Central memory CD8-positive, alpha-beta T cell (primary cell): ENCODE data around the gene LGI4.

Experiments
- ATAC-seq: fragments of 150-1000 bp; cut with Tn5 transposase; replicated peaks from 2 replicates; pipeline ENCODE4 v1.10.0; 2022; ENCODE audit warnings: mild to moderate bottlenecking, moderate FRiP score, moderate number of reproducible peaks; ENCODE audit not compliant: poor library complexity, severe bottlenecking; ENCODE audit errors: extremely low read depth
- DNase-seq, 2 donors: peaks; one replicate each; pipeline ENCODE4 v3.0.0; 2021; ENCODE audit warnings: low spot score in 2 of 2
- H3K27ac Mint-ChIP-seq: one replicate; pipeline ENCODE4 v1.8.0; 2022; ENCODE audit warnings: low read depth, mild to moderate bottlenecking, moderate library complexity, mixed read lengths
- H3K27me3 Mint-ChIP-seq: one replicate; pipeline ENCODE4 v1.8.0; 2022; ENCODE audit warnings: mixed read lengths
- H3K36me3 Mint-ChIP-seq: one replicate; pipeline ENCODE4 v1.8.0; 2022; ENCODE audit warnings: mild to moderate bottlenecking, moderate library complexity, mixed read lengths; ENCODE audit not compliant: insufficient read depth
- H3K4me1 Mint-ChIP-seq: one replicate; pipeline ENCODE4 v1.8.0; 2022; ENCODE audit warnings: mixed read lengths
- H3K4me3 Mint-ChIP-seq: one replicate; pipeline ENCODE4 v1.8.0; 2022; ENCODE audit warnings: mild to moderate bottlenecking, moderate library complexity, mixed read lengths
- H3K9me3 Mint-ChIP-seq: one replicate; pipeline ENCODE4 v1.8.0; 2022; ENCODE audit warnings: mixed read lengths

LGI4 gene

GRCh38 chr19:35134601-35135242, at the start of gene LGI4:
Gene LGI4, minus strand, starts transcription at chr19:35135059. Its CDS starts 379 bp downstream, at chr19:35134680.
- Mint-ChIP-seq H3K4me1 (peaks cover 12% of the 10 kb centered on the region), H3K27ac (no peak within 1 kb of the TSS), H3K27me3 (no peaks in the 10 kb centered on the region), H3K4me3 (no peak within 1 kb of the TSS), H3K36me3 (peaks cover 3% of the 10 kb centered on the region), H3K9me3 (peaks cover 11% of the 10 kb centered on the region)
- no peak for DNase-seq
- ATAC-seq: no peak

GRCh38 chr19:35184267-35184666, 49.4 kb upstream of the LGI4 start:
- Mint-ChIP-seq H3K27ac (no peak overlapping the region), H3K4me3 (no peak overlapping the region), H3K36me3 (no peaks in the 10 kb centered on the region), H3K27me3 (no peaks in the 10 kb centered on the region), H3K9me3 (no peaks in the 10 kb centered on the region), H3K4me1 (peaks cover 6% of the 10 kb centered on the region)
- no peak for DNase-seq
- ATAC-seq: no peak

- Mint-ChIP-seq H3K4me3 (no peak overlapping the region), H3K4me1 (peaks cover 6% of the 10 kb centered on the region), H3K36me3 (peaks cover 2% of the 10 kb centered on the region), H3K27me3 (no peaks in the 10 kb centered on the region), H3K9me3 (no peaks in the 10 kb centered on the region), H3K27ac (no peak overlapping the region)
- no peak for DNase-seq
- no peak for ATAC-seq
Measured at GRCh38 chr19:35181387-35181786, 46.5 kb upstream of the LGI4 start.

GRCh38 chr19:35179830-35180229, 45.0 kb upstream of the LGI4 start:
- peaks cover 15% of the 10 kb centered on the region for H3K4me1 Mint-ChIP-seq
- no peak for DNase-seq

GRCh38 chr19:35178701-35179100, 43.8 kb upstream of the LGI4 start:
- Mint-ChIP-seq H3K4me1 (peaks cover 16% of the 10 kb centered on the region), H3K36me3 (peaks cover 2% of the 10 kb centered on the region), H3K27ac (no peak overlapping the region), H3K27me3 (no peaks in the 10 kb centered on the region), H3K9me3 (no peaks in the 10 kb centered on the region), H3K4me3 (no peak overlapping the region)
- ATAC-seq (no peak), DNase-seq (no peak)

More at GRCh38 chr19:35179830-35180229, 45.0 kb upstream of the LGI4 start:
- H3K9me3 Mint-ChIP-seq: no peaks in the 10 kb centered on the region
- no peaks in the 10 kb centered on the region for H3K27me3 Mint-ChIP-seq
- no peak for ATAC-seq
- no peak overlapping the region for H3K4me3 Mint-ChIP-seq
- H3K36me3 Mint-ChIP-seq: peaks cover 2% of the 10 kb centered on the region
- H3K27ac Mint-ChIP-seq: no peak overlapping the region

- no peaks in the 10 kb centered on the region for H3K9me3 Mint-ChIP-seq
Measured at GRCh38 chr19:35177377-35178274, 42.8 kb upstream of the LGI4 start.

GRCh38 chr19:35176181-35176570, 41.3 kb upstream of the LGI4 start:
- no peak overlapping the region for H3K27ac Mint-ChIP-seq
- DNase-seq: no peak
- H3K4me1 Mint-ChIP-seq: peaks cover 16% of the 10 kb centered on the region
- H3K27me3 Mint-ChIP-seq: no peaks in the 10 kb centered on the region
- H3K4me3 Mint-ChIP-seq: no peak overlapping the region
- ATAC-seq: no peak
- peaks cover 2% of the 10 kb centered on the region for H3K36me3 Mint-ChIP-seq
- no peaks in the 10 kb centered on the region for H3K9me3 Mint-ChIP-seq

More at GRCh38 chr19:35177377-35178274, 42.8 kb upstream of the LGI4 start:
- ATAC-seq (no peak), DNase-seq (no peak)
- Mint-ChIP-seq H3K36me3 (peaks cover 2% of the 10 kb centered on the region), H3K4me3 (no peak overlapping the region), H3K27ac (no peak overlapping the region), H3K27me3 (no peaks in the 10 kb centered on the region), H3K4me1 (peaks cover 16% of the 10 kb centered on the region)

DNA sequence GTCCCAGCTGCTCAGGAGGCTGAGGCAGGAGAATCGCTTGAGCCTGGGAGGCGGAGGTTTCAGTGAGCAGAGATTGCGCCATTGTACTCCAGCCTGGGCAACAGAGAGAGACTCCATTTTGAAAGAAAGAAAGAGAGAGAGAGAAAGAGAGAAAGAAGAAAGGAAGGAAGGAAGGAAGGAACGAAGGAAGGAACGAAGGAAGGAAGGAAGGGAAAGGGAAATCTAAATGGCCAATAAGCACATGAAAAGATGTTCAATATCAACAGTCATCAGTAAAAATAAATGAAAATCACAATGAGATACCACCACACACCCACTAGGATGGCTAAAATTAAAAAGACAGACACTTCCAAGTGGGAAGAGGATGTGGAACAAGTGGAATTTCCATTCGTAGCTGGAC, 39.4 kb upstream of the LGI4 start:
- DNase-seq (no peak), ATAC-seq (no peak)
- Mint-ChIP-seq H3K27me3 (no peaks in the 10 kb centered on the region), H3K9me3 (no peaks in the 10 kb centered on the region), H3K27ac (no peak overlapping the region), H3K4me1 (peaks cover 12% of the 10 kb centered on the region), H3K36me3 (peaks cover 5% of the 10 kb centered on the region), H3K4me3 (no peak overlapping the region)

- H3K9me3 Mint-ChIP-seq: no peaks in the 10 kb centered on the region
- peaks cover 22% of the 10 kb centered on the region for H3K4me1 Mint-ChIP-seq
- H3K36me3 Mint-ChIP-seq: peaks cover 18% of the 10 kb centered on the region
- H3K27ac Mint-ChIP-seq: no peak overlapping the region
- ATAC-seq: no peak
- no peak for DNase-seq
- H3K27me3 Mint-ChIP-seq: no peaks in the 10 kb centered on the region
- H3K4me3 Mint-ChIP-seq: no peak overlapping the region
Measured at GRCh38 chr19:35171730-35172129, 36.9 kb upstream of the LGI4 start.

- peaks cover 30% of the 10 kb centered on the region for H3K36me3 Mint-ChIP-seq
- DNase-seq: no peak
- H3K4me1 Mint-ChIP-seq: peaks cover 23% of the 10 kb centered on the region
- no peak overlapping the region for H3K27ac Mint-ChIP-seq
- no peaks in the 10 kb centered on the region for H3K9me3 Mint-ChIP-seq
- no peaks in the 10 kb centered on the region for H3K27me3 Mint-ChIP-seq
- no peak overlapping the region for H3K4me3 Mint-ChIP-seq
- no peak for ATAC-seq
Measured at GRCh38 chr19:35170359-35171061, 35.7 kb upstream of the LGI4 start.

GRCh38 chr19:35169221-35169995, 34.5 kb upstream of the LGI4 start:
- H3K4me3 Mint-ChIP-seq: no peak overlapping the region
- no peaks in the 10 kb centered on the region for H3K27me3 Mint-ChIP-seq
- H3K36me3 Mint-ChIP-seq: peaks cover 41% of the 10 kb centered on the region
- ATAC-seq (no peak), DNase-seq (peak in 1 of 2 donors; percentile 4)
- H3K9me3 Mint-ChIP-seq: no peaks in the 10 kb centered on the region
- peaks cover 17% of the 10 kb centered on the region for H3K4me1 Mint-ChIP-seq
- H3K27ac Mint-ChIP-seq: peak overlapping the region; percentile 77

DNA sequence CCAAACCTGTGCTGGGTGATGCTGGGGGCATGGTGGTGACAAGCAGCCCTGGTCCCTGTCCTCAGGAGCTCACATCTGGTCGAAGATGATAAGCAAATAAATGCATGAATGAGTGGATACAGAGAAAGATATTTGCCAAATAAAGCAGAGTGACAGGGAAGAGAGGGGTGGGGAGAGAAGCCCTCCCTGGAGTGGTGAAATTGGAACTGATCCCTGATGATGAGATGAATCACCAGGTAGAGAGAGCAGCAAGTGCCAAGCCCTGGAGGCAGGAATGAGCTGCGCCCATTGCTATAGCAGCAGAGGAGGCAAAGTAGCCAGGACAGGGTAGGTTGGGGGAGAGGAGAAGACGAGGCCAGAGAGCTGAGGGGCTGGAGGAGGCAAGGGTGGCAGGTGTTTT, 33.3 kb upstream of the LGI4 start:
- Mint-ChIP-seq H3K4me3 (no peak overlapping the region), H3K27ac (peak overlapping the region; percentile 95), H3K4me1 (peaks cover 17% of the 10 kb centered on the region), H3K36me3 (peaks cover 51% of the 10 kb centered on the region), H3K27me3 (no peaks in the 10 kb centered on the region), H3K9me3 (no peaks in the 10 kb centered on the region)
- ATAC-seq (no peak), DNase-seq (no peak)
